WERI-Rb-1 (cell line): ENCODE data around the gene FIBP.
"Not testable (repeated sequence)": the region's sequence is repeated elsewhere in the genome, so short reads cannot be mapped to it uniquely, and the experiment has no call there.

Source experiments
- DNase-seq: peaks from one replicate; pipeline ENCODE4 v3.0.0-alpha.2; 2020
- H3K27ac ChIP-seq: fragments of 250-450 bp; sonication (Bioruptor Pico); 2 replicates; pipeline ENCODE4 v1.5.1; 2020; ENCODE audit warnings: mild to moderate bottlenecking, moderate library complexity
- H3K27me3 ChIP-seq: fragments of 250-450 bp; sonication (Bioruptor Pico); 2 replicates; pipeline ENCODE4 v1.5.1; 2021; ENCODE audit warnings: mild to moderate bottlenecking, low read depth, moderate library complexity; ENCODE audit not compliant: insufficient read depth, severe bottlenecking
- H3K36me3 ChIP-seq: fragments of 250-450 bp; sonication (Bioruptor Pico); 2 replicates; pipeline ENCODE4 v1.5.1; 2020; ENCODE audit warnings: mild to moderate bottlenecking, moderate library complexity
- H3K4me3 ChIP-seq: 2 replicates; pipeline ENCODE4 v1.5.1; 2011; ENCODE audit warnings: low read depth, mild to moderate bottlenecking, control low read depth, low read length
- H3K9me3 ChIP-seq: fragments of 250-450 bp; sonication (Bioruptor Pico); 2 replicates; pipeline ENCODE4 v1.5.1; 2021; ENCODE audit warnings: mild to moderate bottlenecking, moderate library complexity; ENCODE audit not compliant: severe bottlenecking
- TF ChIP-seq, protein P1 (sequence below): IDR thresholded peaks from 2 replicates; pipeline ENCODE4 v1.5.1; 2011; ENCODE audit warnings: low read depth, mild to moderate bottlenecking, control low read depth, inconsistent platforms, low read length

Gene FIBP

DNA sequence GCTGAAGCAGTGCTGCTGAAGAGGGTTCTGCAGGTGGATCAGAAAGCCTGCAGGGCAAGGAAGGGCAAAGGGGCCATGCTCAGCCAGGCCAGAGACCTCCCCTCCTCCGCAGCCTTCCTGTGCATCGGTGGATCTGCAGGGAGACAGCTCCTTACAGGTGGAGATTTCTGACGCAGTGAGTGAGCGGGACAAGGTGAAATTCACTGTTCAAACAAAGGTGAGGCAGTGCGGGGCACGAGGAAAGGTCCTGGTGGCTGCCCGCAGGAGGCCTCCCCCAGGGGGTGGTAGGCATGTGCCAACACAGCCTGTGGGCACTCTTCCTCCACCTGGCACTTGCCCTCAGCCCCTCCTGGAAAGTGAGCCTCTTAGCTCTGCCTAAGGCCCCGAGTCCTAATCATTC lies 38.9 kb downstream of the FIBP start:
- Histone ChIP-seq H3K36me3 (peaks cover 36% of the 10 kb centered on the region), H3K27ac (no peak overlapping the region), H3K4me3 (no peak overlapping the region), H3K27me3 (no peaks in the 10 kb centered on the region), H3K9me3 (peaks cover 5% of the 10 kb centered on the region)
- TF ChIP-seq, protein P1, sequence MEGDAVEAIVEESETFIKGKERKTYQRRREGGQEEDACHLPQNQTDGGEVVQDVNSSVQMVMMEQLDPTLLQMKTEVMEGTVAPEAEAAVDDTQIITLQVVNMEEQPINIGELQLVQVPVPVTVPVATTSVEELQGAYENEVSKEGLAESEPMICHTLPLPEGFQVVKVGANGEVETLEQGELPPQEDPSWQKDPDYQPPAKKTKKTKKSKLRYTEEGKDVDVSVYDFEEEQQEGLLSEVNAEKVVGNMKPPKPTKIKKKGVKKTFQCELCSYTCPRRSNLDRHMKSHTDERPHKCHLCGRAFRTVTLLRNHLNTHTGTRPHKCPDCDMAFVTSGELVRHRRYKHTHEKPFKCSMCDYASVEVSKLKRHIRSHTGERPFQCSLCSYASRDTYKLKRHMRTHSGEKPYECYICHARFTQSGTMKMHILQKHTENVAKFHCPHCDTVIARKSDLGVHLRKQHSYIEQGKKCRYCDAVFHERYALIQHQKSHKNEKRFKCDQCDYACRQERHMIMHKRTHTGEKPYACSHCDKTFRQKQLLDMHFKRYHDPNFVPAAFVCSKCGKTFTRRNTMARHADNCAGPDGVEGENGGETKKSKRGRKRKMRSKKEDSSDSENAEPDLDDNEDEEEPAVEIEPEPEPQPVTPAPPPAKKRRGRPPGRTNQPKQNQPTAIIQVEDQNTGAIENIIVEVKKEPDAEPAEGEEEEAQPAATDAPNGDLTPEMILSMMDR, result no peak
- peak; percentile 6 for DNase-seq

DNA sequence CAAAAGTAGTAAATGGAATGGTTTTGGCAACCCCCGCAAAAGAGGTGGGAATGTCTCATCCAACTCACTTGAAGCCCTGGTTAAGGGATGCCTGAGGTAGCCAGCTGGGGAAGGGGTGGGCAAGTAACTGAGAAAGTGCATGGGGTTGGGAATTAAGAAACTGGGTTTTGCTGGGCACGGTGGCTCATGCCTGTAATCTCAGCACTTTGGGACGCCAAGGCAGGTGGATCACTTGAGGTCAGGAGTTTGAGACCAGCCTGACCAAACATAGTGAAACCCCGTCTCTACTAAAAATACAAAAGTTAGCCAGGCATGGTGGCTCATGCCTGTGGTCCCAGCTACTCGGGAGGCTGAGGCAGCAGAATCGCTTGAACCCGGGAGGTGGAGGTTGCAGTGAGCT lies 39.6 kb downstream of the FIBP start:
- H3K27ac ChIP-seq, H3K4me3 ChIP-seq, DNase-seq: not testable (repeated sequence)

DNA sequence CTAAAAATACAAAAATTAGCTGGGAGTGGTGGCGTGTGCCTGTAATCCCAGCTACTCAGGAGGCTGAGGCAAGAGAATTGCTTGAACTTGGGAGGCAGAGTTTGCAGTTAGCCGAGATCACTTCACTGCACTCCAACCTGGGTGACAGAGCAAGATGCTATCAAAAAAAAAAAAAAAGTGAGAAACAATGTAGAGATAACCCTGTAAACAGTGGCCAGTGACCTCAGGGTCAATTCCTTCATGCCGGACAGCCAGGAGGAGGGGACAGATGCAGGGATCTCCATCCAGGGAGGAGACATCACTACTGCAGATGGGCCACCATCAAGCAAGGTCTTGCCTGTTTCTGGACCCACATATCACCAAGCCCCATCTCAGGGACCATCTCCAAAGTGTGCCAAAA lies 40.5 kb downstream of the FIBP start:
- Histone ChIP-seq H3K4me3 (no peak overlapping the region), H3K36me3 (peaks cover 20% of the 10 kb centered on the region), H3K27me3 (no peaks in the 10 kb centered on the region), H3K27ac (no peak overlapping the region), H3K9me3 (peaks cover 5% of the 10 kb centered on the region)
- DNase-seq, result no peak
- TF ChIP-seq, protein P1, result no peak

More for the DNA sequence above, 39.6 kb downstream of the FIBP start:
- not testable (repeated sequence) for H3K9me3 ChIP-seq, H3K27me3 ChIP-seq
- H3K36me3 ChIP-seq, result peaks cover 29% of the 10 kb centered on the region

DNA sequence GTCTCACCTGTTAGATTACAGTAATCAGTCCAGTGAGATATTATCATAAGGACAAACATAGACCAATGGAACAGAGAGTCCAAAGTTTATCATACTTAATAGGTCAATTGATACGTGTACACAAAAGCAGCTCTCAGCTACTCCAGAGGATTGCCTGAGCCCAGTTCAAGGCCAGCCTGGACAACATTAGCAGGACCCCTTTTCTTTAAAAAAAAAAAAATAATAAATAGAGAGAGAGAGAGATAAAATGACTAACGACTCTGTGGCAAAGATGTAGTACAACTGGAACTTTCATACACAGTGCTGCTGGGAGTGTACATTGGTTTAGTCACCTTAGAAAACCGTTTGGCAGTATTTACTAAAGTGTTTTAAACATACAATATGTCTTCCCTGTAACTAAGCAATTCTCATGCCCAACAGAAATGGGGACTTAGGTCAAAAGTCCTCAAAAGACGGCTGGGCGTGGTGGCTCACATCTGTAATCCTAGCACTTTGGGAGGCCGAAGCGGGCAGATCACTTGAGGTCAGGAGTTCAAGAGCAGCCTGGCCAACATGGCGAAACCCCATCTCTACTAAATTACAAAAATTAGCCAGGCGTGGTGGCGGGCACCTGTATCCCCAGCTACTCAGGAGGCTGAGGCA lies 43.9 kb downstream of the FIBP start:
- no peak for DNase-seq
- Histone ChIP-seq H3K4me3 (no peak overlapping the region), H3K27me3 (no peaks in the 10 kb centered on the region), H3K36me3 (no peaks in the 10 kb centered on the region), H3K9me3 (no peaks in the 10 kb centered on the region), H3K27ac (no peak overlapping the region)
- TF ChIP-seq, protein P1, result no peak

DNA sequence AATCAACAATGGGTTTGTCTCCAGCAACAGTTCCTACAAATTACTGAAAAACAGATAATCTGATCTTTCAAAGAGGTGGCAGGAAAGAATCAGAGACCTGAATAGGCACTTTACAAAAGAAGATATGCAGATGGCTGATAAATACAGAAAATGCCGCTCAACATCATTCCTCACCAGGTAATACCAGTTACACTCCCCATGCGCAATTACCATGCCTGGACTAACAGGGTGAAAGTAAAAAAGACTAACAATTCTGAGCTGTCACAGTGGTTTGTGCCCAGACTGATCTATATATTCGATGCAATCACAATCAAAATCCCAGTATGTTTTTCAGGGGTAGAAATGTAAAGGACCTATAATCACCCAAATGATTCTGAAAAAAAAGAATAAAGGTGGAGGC lies 44.5 kb downstream of the FIBP start:
- TF ChIP-seq, protein P1, result no peak
- DNase-seq, result no peak

DNA sequence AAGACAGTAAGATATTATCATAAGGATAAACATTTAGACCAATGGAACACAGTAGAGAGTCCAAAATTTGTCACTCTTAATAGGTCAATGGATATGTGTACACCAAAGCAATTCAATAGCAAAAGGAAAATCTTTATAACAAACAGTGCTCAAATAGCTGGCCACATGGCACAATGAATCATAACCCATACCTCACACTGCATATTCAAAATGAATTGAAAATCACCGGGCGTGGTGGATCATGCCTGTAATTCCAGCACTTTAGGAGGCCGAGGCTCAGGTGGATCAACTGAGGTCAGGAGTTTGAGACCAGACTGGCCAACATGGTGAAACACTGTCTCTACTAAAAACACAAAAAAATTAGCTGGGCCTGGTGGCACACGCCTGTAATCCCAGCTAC lies 46.1 kb downstream of the FIBP start:
- DNase-seq, result no peak
- TF ChIP-seq, protein P1, result no peak
- Histone ChIP-seq H3K27ac (no peak overlapping the region), H3K27me3 (no peaks in the 10 kb centered on the region), H3K9me3 (no peaks in the 10 kb centered on the region), H3K36me3 (no peaks in the 10 kb centered on the region), H3K4me3 (no peak overlapping the region)

More for the DNA sequence above, 44.5 kb downstream of the FIBP start:
- H3K27me3 ChIP-seq, result no peaks in the 10 kb centered on the region
- no peaks in the 10 kb centered on the region for H3K36me3 ChIP-seq
- no peaks in the 10 kb centered on the region for H3K9me3 ChIP-seq
- H3K27ac ChIP-seq, result no peak overlapping the region
- H3K4me3 ChIP-seq, result no peak overlapping the region
